AG10803 (cell line): ENCODE results near the gene KIF22.
A peak's percentile ranks its signal among the peaks of the same experiment; 100 is the strongest.
"Not testable (repeated sequence)": the region's sequence is repeated elsewhere in the genome, so short reads cannot be mapped to it uniquely, and the experiment has no call there.

Source experiments
- DNase-seq: peaks from one replicate; pipeline ENCODE4 v3.0.0; 2010; ENCODE audit warnings: low read depth
- H3K4me3 ChIP-seq: 2 replicates; pipeline ENCODE4 v1.5.1; 2011; ENCODE audit warnings: mild to moderate bottlenecking, low read length, control low read depth
- TF ChIP-seq, protein P1 (sequence below): conservative IDR thresholded peaks from 2 replicates; pipeline ENCODE4 v1.5.1; 2011; ENCODE audit warnings: mild to moderate bottlenecking, low read length, control low read depth, inconsistent platforms

Gene KIF22

DNA sequence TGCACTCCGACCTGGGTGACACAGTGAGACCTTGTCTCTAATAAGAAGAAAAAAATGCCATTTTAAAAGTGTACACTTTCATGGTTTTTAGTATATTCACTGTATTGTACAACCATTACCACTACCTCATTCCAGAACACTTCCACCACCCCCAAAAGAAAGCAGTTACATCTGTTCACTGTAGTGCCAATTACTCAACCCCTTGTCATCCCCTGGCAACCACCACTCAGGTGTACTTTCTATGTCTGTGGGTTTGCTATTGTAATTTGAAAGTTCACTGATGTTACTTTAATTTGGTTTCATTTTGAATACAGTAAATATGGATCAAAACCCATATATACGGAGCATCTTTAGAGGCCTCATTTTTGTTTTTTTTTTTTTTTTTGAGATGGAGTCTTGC is 6.4 kb upstream of the KIF22 start:
- no peak overlapping the region for H3K4me3 ChIP-seq
- TF ChIP-seq, protein P1, sequence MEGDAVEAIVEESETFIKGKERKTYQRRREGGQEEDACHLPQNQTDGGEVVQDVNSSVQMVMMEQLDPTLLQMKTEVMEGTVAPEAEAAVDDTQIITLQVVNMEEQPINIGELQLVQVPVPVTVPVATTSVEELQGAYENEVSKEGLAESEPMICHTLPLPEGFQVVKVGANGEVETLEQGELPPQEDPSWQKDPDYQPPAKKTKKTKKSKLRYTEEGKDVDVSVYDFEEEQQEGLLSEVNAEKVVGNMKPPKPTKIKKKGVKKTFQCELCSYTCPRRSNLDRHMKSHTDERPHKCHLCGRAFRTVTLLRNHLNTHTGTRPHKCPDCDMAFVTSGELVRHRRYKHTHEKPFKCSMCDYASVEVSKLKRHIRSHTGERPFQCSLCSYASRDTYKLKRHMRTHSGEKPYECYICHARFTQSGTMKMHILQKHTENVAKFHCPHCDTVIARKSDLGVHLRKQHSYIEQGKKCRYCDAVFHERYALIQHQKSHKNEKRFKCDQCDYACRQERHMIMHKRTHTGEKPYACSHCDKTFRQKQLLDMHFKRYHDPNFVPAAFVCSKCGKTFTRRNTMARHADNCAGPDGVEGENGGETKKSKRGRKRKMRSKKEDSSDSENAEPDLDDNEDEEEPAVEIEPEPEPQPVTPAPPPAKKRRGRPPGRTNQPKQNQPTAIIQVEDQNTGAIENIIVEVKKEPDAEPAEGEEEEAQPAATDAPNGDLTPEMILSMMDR = no peak
- no peak for DNase-seq

DNA sequence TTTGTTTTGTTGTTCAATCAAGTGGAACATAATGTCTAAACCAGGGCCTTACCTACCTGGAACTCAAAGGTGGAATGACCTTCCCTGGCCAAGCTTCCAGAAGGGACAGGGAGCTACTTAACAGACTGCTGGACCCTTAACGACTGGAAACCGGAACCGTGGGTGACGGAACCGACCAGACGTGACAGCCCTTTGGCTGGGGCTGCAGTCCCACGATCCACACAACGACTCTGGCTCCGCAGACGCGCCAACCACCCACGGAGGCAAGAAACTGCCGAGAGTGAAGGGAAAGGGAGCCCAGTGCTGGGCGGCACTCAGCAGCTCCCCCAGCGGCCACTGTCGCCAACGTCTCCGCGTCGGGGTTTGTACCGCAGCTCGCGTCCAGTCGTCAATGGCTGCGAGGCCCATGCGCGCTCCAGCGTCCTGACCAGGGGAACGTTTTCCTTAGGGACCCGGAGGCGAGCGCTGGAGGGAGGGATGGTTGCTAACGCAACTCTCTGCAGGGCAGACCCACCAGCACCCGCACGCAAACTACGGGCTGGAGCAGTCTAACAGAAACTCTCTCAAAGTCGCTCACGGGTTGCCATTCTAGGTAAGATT is 5.5 kb upstream of the KIF22 start:
- TF ChIP-seq, protein P1 = peak; percentile 78
- peak overlapping the region; percentile 44 for H3K4me3 ChIP-seq
- peak; percentile 50 for DNase-seq

DNA sequence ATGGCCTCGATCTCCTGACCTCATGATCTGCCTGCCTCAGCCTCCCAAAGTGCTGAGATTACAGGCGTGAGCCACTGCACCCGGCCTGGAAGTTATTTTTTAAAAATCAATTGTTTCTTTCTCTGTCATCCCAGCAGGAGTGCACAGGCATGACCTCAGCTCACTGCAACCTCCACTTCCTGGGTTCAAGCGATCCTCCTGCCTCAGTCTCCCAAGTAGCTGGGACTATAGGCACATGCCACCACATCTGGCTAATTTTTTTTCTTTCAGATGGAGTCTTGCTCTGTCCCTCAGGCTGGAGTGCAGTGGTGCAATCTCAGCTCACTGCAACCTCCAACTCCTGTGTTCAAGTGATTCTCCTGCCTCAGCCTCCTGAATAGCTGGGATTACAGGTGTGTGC is 3.4 kb upstream of the KIF22 start:
- DNase-seq, H3K4me3 ChIP-seq: not testable (repeated sequence)

DNA sequence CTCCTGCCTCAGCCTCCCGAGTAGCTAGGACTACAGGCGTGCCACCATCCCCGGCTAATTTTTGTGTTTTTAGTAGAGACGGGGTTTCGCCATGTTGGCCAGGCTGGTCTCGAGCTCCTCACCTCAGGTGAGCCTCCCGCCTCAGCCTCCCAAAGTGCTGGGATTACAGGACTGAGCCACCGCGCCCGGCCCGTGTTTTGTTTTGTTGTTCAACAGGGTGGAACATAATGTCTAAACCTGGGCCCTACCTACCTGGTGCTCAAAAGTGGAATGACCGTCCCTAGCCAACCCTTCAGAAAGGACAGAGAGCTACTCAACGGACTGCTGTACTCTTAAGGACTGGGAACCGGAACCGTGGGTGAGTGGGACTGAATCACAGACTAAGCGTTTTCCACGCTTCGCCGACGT is 772 bp upstream of the KIF22 start:
- DNase-seq = no peak
- TF ChIP-seq, protein P1 = no peak

DNA sequence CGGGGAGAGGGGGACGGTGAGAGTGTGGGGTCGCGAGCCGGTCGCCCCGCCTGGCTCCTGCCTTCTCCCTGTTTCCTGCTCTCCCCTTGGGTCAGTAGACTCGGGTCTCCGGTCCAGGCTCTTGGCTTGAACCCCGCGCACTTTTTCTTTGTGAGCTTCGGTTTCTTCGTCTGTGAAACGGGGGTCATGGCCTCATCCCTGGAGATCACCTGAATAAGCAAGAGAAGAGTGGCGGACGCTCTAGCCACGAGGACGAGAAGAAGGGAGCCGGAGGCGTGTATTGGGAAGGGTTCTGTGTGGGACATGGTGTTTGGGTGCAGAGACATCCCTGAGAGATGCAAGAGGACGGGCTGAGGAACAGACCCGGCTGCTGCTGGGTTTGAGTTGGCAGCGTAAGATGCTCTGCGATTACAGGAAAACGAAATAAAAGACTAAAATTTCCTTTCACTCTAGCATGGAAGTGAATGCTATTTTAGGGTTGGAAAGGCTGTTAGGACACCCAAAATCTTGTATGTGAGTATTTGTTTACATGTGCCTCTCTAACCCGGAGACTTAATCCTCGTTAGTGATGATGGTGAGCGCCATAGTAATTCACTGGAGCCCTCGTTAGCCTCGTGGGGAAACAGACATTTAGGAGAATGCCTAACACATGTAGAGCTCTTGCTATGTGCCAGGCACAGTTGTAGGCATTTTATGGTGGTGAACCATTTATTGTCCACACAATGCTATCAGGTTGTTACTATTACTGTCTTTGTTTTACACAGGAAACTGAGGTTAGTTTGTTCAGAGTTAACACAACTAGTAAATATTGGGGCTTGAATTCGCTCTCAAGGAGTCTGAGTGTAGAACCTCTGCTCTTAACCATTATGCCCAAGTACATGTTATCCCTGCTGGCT is 646 bp downstream of the KIF22 start:
- TF ChIP-seq, protein P1 = no peak
- peak; percentile 9 for DNase-seq
- peak overlapping the region; percentile 89 for H3K4me3 ChIP-seq

More for the DNA sequence above, 772 bp upstream of the KIF22 start:
- H3K4me3 ChIP-seq = peak overlapping the region; percentile 72

DNA sequence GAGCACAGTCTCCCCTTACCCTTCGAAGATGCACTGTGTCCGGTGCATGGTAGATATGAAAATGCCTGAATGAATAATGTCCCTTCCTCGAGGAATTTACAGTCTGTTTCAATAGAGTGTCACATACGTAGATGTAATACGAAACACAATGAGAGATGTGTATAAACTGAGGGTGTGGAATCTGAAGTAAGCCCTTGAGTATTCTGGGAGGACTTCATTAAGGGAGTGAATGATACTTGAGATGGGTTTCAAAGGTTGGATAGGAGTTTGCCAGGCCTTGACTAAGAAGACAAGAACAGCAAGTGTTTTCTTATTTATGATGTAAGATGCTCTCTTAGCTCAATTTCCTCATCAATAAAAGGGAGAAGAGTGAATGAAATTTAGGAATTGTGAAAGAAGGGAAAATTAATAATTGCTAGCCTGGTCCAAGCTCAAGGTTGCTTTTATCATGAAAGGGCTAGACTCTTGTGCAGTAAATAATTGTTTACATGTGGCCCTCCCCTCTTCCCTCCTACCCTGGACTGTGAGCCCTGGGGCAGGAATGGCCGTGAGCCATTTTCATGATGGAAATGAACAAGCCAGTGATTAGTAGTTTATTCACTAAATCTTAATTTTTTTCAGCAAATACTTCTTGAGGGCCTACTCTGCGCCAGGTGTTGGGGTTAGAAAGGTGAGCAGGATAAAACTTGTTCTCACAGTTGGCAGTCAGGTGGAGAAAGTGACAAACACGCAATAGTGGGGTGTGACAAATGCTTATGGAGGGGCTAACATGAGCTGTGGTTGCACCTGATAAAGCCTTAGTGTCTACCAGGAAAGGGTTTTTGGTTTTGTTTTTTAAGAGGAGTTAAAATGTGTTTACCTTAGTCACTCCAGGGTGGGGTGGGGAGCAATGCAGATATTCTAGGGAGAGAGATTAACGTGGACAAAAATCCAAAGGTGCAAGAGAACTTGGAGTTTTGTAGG is 1.6 kb downstream of the KIF22 start:
- DNase-seq = no peak
- TF ChIP-seq, protein P1 = no peak
- peak overlapping the region; percentile 89 for H3K4me3 ChIP-seq

DNA sequence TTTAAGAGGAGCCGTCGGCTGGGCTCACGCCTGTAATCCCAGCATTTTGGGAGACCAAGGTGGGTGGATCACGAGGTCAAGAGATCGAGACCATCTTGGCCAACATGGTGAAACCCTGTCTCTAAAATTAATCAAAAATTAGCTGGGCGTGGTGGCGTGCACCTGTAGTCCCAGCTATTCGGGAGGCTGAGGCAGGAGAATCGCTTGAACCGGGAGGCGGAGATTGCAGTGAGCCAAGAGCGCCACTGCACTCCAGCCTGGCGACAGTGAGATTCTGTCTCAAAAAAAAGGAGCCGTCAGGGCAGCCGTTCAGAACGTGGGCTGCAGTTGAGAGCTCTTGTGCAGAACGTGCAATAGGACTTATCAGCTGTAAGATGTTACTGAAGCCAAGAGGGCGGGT is 2.6 kb downstream of the KIF22 start:
- DNase-seq = not testable (repeated sequence)

More for the DNA sequence above, 2.6 kb downstream of the KIF22 start:
- not testable (repeated sequence) for H3K4me3 ChIP-seq
